KOPT-K1 (cell line): ENCODE data around the gene SPDYE4.

Experiments
- H3K27ac ChIP-seq: fragments of 200-600 bp; sonication (generic); 2 replicates; pipeline ENCODE4 v1.5.1; 2016; ENCODE audit warnings: antibody characterized with exemption, mild to moderate bottlenecking, low read depth, low read length; ENCODE audit not compliant: poor library complexity, severe bottlenecking
- H3K36me3 ChIP-seq: fragments of 200-600 bp; sonication (generic); 2 replicates; pipeline ENCODE4 v1.5.1; 2017; ENCODE audit warnings: antibody characterized with exemption, mild to moderate bottlenecking, low read length, moderate library complexity; ENCODE audit not compliant: insufficient read depth
- H3K9me3 ChIP-seq: fragments of 200-600 bp; sonication (generic); 2 replicates; pipeline ENCODE4 v1.5.1; 2017; ENCODE audit warnings: antibody characterized with exemption, low read length, mild to moderate bottlenecking; ENCODE audit not compliant: insufficient read depth, poor library complexity, severe bottlenecking

Gene SPDYE4

GRCh38 chr17:8736796-8737195 is 21.6 kb downstream of the SPDYE4 start:
- Histone ChIP-seq H3K36me3 (no peaks in the 10 kb centered on the region), H3K27ac (no peak overlapping the region), H3K9me3 (no peaks in the 10 kb centered on the region)

DNA sequence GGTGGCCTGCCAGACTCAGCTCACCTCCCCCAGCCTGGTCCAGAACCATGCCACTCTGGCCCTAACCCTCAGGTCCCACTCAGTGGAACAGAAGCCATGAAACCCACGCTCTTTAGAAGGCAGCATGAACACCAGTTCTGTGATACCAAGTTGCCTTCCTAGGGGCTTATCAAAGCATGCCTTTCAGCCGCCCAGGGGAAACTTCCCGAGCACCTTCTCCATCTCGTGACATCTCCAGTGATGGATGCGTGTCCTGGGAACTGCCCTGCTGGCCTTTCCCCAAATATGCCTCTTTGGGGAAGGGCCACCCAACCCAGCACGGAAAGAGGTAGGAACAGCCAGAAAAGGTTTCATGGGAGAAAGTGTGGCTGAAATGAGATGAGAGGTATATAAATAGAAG is 22.0 kb downstream of the SPDYE4 start:
- Histone ChIP-seq H3K9me3 (no peaks in the 10 kb centered on the region), H3K36me3 (no peaks in the 10 kb centered on the region), H3K27ac (no peak overlapping the region)

GRCh38 chr17:8735336-8735939 is 22.9 kb downstream of the SPDYE4 start:
- no peak overlapping the region for H3K27ac ChIP-seq
- no peaks in the 10 kb centered on the region for H3K36me3 ChIP-seq
- no peaks in the 10 kb centered on the region for H3K9me3 ChIP-seq

DNA sequence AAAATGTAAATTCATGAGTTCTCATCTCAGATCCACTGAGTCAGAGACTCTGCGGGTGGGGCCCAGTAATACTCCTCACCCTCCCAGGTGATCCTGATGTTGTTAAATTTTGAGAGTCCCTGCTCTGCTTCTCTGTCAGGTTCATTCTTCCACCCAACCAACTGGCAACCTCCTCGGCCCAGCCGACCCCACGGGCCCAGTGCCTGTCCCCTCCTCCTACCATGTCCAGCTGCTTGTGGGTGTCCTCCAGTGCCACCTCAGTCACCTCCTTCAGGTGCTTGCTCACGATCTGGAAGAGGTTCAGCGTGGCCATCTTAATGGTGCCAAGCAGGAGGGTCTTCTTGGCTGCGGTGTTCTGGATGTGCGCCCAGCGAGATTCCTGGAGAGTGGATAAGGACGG is 23.5 kb downstream of the SPDYE4 start:
- H3K27ac ChIP-seq = no peak overlapping the region
- H3K36me3 ChIP-seq = no peaks in the 10 kb centered on the region
- H3K9me3 ChIP-seq = no peaks in the 10 kb centered on the region

DNA sequence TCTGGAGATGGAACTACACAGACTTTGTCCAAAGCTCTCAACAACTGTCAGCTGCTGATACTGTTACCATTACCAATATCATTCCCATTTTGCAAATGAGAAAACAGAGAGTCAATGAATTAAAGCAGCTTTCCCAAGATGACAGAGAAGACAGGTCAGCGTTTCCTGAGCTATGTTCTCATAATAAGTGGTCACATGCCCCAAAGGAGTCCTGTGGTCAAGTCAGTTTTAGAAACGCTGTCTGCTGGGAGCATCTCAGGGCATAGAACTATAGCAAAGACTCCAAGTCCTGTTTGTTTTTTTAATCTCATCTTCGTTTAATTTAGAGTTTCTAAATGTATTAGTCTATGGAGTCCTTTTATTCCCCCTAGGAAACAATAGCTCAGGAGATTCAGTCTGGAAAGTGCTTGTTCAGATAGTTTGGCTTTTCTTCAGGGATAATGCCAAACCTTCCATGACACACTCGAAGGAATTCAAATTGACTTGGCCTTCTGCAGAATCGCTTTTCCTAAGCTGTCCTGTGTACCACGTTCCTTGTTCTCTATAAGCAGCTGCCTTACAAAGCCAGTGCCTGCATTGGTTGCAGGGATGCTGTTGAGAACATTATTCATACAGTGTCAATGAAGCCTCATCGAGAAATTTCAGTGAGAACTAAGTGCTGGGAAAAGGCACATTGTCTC is 25.8 kb downstream of the SPDYE4 start:
- Histone ChIP-seq H3K27ac (no peak overlapping the region), H3K36me3 (no peaks in the 10 kb centered on the region), H3K9me3 (no peaks in the 10 kb centered on the region)

- Histone ChIP-seq H3K36me3 (no peaks in the 10 kb centered on the region), H3K9me3 (no peaks in the 10 kb centered on the region)
Observed at GRCh38 chr17:8729860-8730259, 28.5 kb downstream of the SPDYE4 start.

DNA sequence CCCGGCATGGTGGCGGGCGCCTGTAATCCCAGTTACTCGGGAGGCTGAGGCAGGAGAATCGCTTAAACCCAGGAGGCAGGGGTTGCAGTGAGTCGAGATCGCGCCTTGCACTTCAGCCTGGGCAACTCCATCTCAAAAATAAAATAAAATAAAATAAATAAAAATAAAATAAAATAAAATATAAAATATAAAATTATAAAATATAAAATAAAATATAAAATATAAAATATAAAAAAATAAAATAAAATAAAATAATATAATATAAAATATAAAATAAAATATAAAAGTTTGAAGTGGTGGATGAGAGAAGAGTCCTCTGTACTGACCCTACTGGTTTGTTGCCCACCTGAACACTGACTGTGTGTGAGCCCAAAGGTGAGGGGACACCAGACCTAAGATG is 28.9 kb downstream of the SPDYE4 start:
- Histone ChIP-seq H3K27ac (no peak overlapping the region), H3K36me3 (no peaks in the 10 kb centered on the region), H3K9me3 (no peaks in the 10 kb centered on the region)

More at GRCh38 chr17:8729860-8730259, 28.5 kb downstream of the SPDYE4 start:
- no peak overlapping the region for H3K27ac ChIP-seq

GRCh38 chr17:8728971-8729370 is 29.4 kb downstream of the SPDYE4 start:
- Histone ChIP-seq H3K9me3 (no peaks in the 10 kb centered on the region), H3K36me3 (no peaks in the 10 kb centered on the region), H3K27ac (no peak overlapping the region)

GRCh38 chr17:8728251-8728938 is 30.0 kb downstream of the SPDYE4 start:
- Histone ChIP-seq H3K27ac (no peak overlapping the region), H3K36me3 (no peaks in the 10 kb centered on the region), H3K9me3 (no peaks in the 10 kb centered on the region)

- Histone ChIP-seq H3K36me3 (no peaks in the 10 kb centered on the region), H3K9me3 (no peaks in the 10 kb centered on the region), H3K27ac (no peak overlapping the region)
Observed at GRCh38 chr17:8726941-8727555, 31.3 kb downstream of the SPDYE4 start.

DNA sequence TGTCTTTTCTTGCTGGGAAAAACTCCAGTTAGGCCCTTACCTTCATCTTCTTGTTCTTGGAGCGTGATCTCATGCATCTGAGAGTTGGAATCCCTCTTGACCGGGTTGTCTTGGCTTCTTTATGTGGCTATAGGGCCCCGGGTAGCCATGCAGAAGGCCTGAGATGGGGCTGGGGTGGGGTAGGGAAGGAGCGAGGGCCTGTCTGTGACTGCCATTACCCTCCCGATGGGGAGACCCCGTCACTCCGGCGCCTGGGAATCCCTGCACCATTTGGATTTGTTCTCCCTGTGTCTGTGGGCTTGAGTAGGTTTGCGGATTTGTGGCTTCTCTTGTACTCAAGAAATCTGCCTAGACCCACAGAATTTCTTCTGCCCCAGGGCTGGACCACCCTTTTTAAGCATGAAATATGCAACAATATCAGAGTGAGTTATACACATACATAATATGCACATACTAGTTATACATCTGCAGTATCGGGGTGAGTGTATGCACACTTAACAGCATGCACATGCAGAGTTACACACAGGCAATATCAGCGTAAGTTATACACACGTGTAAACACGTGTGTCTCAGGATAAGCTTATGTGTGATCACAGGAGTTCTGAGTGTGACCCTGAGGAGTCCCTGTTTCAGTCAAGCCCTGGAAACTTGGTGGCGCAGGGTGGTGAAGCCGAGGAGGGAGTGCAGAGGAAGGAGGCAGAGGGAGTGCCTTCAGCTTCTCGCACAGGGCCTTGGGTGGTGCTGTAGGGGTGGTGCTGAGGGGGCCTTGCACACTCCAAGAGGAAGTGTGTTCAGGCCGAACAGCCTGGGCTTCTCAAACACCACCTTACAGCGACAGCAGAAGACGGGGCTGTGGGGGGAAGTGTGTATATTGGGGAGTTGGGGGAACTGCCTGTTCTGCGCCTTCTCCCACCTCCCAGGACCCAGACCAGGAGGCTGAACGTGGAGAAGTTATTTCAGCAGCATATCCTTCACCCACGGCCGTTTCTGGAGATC is 32.2 kb downstream of the SPDYE4 start:
- H3K9me3 ChIP-seq = no peaks in the 10 kb centered on the region
- no peaks in the 10 kb centered on the region for H3K36me3 ChIP-seq
- H3K27ac ChIP-seq = no peak overlapping the region

DNA sequence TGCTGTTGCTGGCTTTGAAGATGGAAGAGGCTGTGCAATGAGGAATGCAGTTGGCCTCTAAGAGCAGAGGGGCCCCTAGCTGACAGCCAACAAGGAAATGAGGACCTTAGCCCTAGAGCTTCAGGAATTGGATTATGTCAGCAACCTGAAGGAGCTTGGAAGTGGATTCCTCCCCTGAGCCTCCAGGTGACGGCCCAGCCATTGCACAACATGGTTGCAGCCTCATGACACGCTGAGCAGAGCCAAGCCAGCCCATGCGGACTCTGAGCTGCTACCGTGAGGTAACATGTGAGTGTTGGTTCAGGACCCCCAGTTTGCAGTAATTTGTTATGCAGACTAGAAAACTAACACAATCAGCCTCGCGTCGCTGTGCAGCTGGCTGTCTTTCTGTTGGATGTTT is 33.9 kb downstream of the SPDYE4 start:
- Histone ChIP-seq H3K27ac (no peak overlapping the region), H3K9me3 (no peaks in the 10 kb centered on the region)

GRCh38 chr17:8720596-8720995 is 37.8 kb downstream of the SPDYE4 start:
- Histone ChIP-seq H3K9me3 (peaks cover 5% of the 10 kb centered on the region), H3K36me3 (no peaks in the 10 kb centered on the region), H3K27ac (no peak overlapping the region)

More for the DNA sequence above, 33.9 kb downstream of the SPDYE4 start:
- no peaks in the 10 kb centered on the region for H3K36me3 ChIP-seq
